K562 (cell line): ENCODE data around the gene CD300LG. TPM values are rescaled to one million over a fixed set of nuclear protein-coding genes. Genes with fewer than 3 reads are reported as not detected.
A peak's percentile ranks its signal among the peaks of the same experiment; 100 is the strongest.

Experiments
- ATAC-seq: fragments of 200-7000 bp; cut with Tn5 transposase; 3 replicates; pipeline ENCODE4 v1.9.1; 2020; ENCODE audit warnings: moderate library complexity
- BruUV-seq: library from RNA; stranded (reverse); fragments of 400-500 nt; replicated peaks from 2 replicates; lab custom pipeline; 2021; lab: Mats Ljungman, UMichigan
- CTCF ChIA-PET: fragments of 300-600 bp; formaldehyde crosslinking; extraction: SDS; loops from one replicate; lab custom pipeline; 2021; ENCODE audit warnings: low intra/inter-chr PET ratio; lab: Yijun Ruan, JAX
- POLR2A ChIA-PET: fragments of 300-600, 350-650 bp; sonication (Branson Sonifier 250); formaldehyde crosslinking; extraction: SDS; loops from one replicate; lab custom pipeline; 2021; ENCODE audit warnings: antibody characterized with exemption, inconsistent platforms; lab: Yijun Ruan, JAX
- DNase-seq, 4 experiments: peaks; one replicate each; pipeline versions ENCODE4 v3.0.0 to v3.0.0-alpha.2; 2011 to 2018; ENCODE audit warnings: low spot score in 3 of 4, mixed read lengths in 3 of 4; ENCODE audit errors: extremely low read depth in 1 of 4
- FAIRE-seq: peaks from 2 replicates; lab custom pipeline; 2011; peaks lifted over from hg19 to GRCh38; lab: Jason Lieb, UNC
- H2AFZ ChIP-seq: 2 replicates; pipeline ENCODE4 v1.6.0; 2011; ENCODE audit warnings: low read depth, low read length, control low read depth, inconsistent platforms
- H3K27ac ChIP-seq: fragments of 200-600 bp; 3 replicates; pipeline ENCODE4 v1.8.0; 2011; ENCODE audit warnings: low read depth, mild to moderate bottlenecking, control low read depth, inconsistent platforms, low read length, moderate library complexity, mixed read lengths; ENCODE audit errors: extremely low read depth
- H3K27me3 ChIP-seq, 2 experiments: fragments of 300-600 bp in 1 of 2; 2 replicates in 1 of 2; 3 replicates in 1 of 2; pipeline versions ENCODE4 v1.6.0 to v1.8.0; 2011; ENCODE audit warnings: inconsistent platforms in 2 of 2, low read length in 2 of 2, mild to moderate bottlenecking in 1 of 2, mixed read lengths in 1 of 2, moderate library complexity in 1 of 2; ENCODE audit not compliant: control insufficient read depth in 2 of 2, insufficient read depth in 2 of 2
- H3K36me3 ChIP-seq: fragments of 300-600 bp; 3 replicates; pipeline ENCODE4 v1.8.0; 2011; ENCODE audit warnings: mild to moderate bottlenecking, low read length, inconsistent platforms; ENCODE audit not compliant: control insufficient read depth, insufficient read depth
- H3K4me1 ChIP-seq, 2 experiments: fragments of 200-600 bp in 1 of 2; replicated peaks in 1 of 2; 2 replicates in 1 of 2; 3 replicates in 1 of 2; pipeline versions ENCODE4 v1.5.1 to v1.8.0; 2011; ENCODE audit warnings: inconsistent platforms in 2 of 2, low read length in 2 of 2, mild to moderate bottlenecking in 1 of 2, mixed read lengths in 1 of 2, moderate library complexity in 1 of 2; ENCODE audit not compliant: control insufficient read depth in 2 of 2, insufficient read depth in 2 of 2
- H3K4me2 ChIP-seq: 2 replicates; pipeline ENCODE4 v1.6.1; 2011; ENCODE audit warnings: low read length, control low read depth, inconsistent platforms, mixed read lengths; ENCODE audit not compliant: insufficient read depth
- H3K4me3 ChIP-seq: fragments of 200-600 bp; sonication (generic), shearing (Covaris generic); 2 replicates; pipeline ENCODE4 v1.5.1; 2016; ENCODE audit warnings: control low read depth, inconsistent platforms
- H3K79me2 ChIP-seq: fragments of 200-600 bp; 3 replicates; pipeline ENCODE4 v1.8.0; 2011; ENCODE audit warnings: low read length, inconsistent platforms; ENCODE audit not compliant: control insufficient read depth, insufficient read depth
- H3K9ac ChIP-seq, 2 experiments: 2 replicates each; pipeline versions ENCODE4 v1.6.0 to v1.6.1; 2011; ENCODE audit warnings: low read depth in 2 of 2, low read length in 2 of 2, control low read depth in 1 of 2, inconsistent platforms in 1 of 2, mild to moderate bottlenecking in 1 of 2, mixed read lengths in 1 of 2; ENCODE audit not compliant: insufficient read depth in 1 of 2
- H3K9me1 ChIP-seq: one replicate; pipeline ENCODE4 v1.6.0; 2011; ENCODE audit warnings: inconsistent platforms, mild to moderate bottlenecking, low read length, moderate library complexity; ENCODE audit not compliant: control insufficient read depth, insufficient read depth
- H3K9me3 ChIP-seq: replicated peaks from 2 replicates; pipeline ENCODE4 v1.5.1; 2011; ENCODE audit warnings: low read depth, low read length, inconsistent platforms; ENCODE audit not compliant: control insufficient read depth, insufficient read depth
- H4K20me1 ChIP-seq: replicated peaks from 2 replicates; pipeline ENCODE4 v1.6.1; 2011; ENCODE audit warnings: low read length, inconsistent platforms, mixed read lengths; ENCODE audit not compliant: control insufficient read depth, insufficient read depth
- RFX1 ChIP-seq: fragments of 450-650 bp; IDR thresholded peaks from 2 replicates; pipeline ENCODE4 v1.6.1; 2016; ENCODE audit warnings: mild to moderate bottlenecking, moderate library complexity
- WGBS: fragments of 100-300 bp; shearing (Covaris generic); methylation state at CpG from one replicate; pipeline ENCODE4 v1.1.6; 2016; ENCODE audit warnings: low coverage, mixed read lengths; ENCODE audit not compliant: insufficient coverage; ENCODE audit errors: missing lambda C conversion rate; 5-methylcytosine and 5-hydroxymethylcytosine counted together
- in situ Hi-C: fragments of 300-500 bp; cut with MboI; formaldehyde crosslinking; loops from 4 replicates; pipeline ENCODE4 v1.15.0; 2018; ENCODE audit warnings: inconsistent platforms, mixed read lengths
- intact Hi-C: fragments of 100-400 bp; cut with micrococcal nuclease; formaldehyde crosslinking; loops from 2 replicates; pipeline ENCODE4 v1.14.2; 2022
- polyA plus RNA-seq, 8 experiments: library from polyadenylated mRNA; depleted of rRNA in 4 of 8; stranded (reverse) in 5 of 8; unstranded in 3 of 8; fragments of >200 nt; fragmentation: Nextera tagmentation in 2 of 8; fragmentation: Illumina TruSeq in 1 of 8; extraction: Ambion mirVana in 2 of 8; extraction: Trizol in 1 of 8; gene quantifications; 2 replicates each; pipeline versions ENCODE4 v1.2.1 to v1.2.3, GENCODE V29; 2011 to 2014; ENCODE audit warnings: inconsistent platforms in 1 of 8, missing spikeins in 1 of 8
- total RNA-seq, 7 experiments: library from RNA; depleted of rRNA in 6 of 7; stranded (reverse); fragments of >200 nt in 6 of 7; fragmentation: Illumina TruSeq in 2 of 7; extraction: Trizol in 2 of 7; gene quantifications; 2 replicates each; pipeline versions ENCODE4 v1.2.1 to v1.2.3, GENCODE V29; 2011 to 2021; ENCODE audit warnings: low replicate concordance in 1 of 7
- TF ChIP-seq, protein P1 (sequence below): fragments of 200-800 bp; sonication (Bioruptor generic); IDR thresholded peaks from 2 replicates; pipeline ENCODE4 v1.6.1; 2017; ENCODE audit warnings: missing genetic modification characterization, missing compliant biosample characterization

Gene CD300LG
- total and polyA plus RNA-seq, 9 of the 15 experiments (the other 6 are each of a cell fraction or from before 2014, with no cell fraction given) = not detected

GRCh38 chr17:43905400-43905984, 58.5 kb downstream of the CD300LG start:
- Histone ChIP-seq H3K9ac (no peak overlapping the region), H3K27ac (no peak overlapping the region), H3K4me1 (peaks cover 4 to 29% of the 10 kb centered on the region in 2 experiments; a peak in 4 of 5 replicates), H3K79me2 (no peaks in the 10 kb centered on the region), H3K9me3 (no peaks in the 10 kb centered on the region), H3K4me2 (no peak overlapping the region), H4K20me1 (peaks cover 9% of the 10 kb centered on the region; the same call in 1 of the 2 replicates), H3K27me3 (peaks cover 27 to 49% of the 10 kb centered on the region in 2 experiments), H2AFZ (no peak overlapping the region), H3K4me3 (no peak overlapping the region), H3K36me3 (no peaks in the 10 kb centered on the region), H3K9me1 (peaks cover 4% of the 10 kb centered on the region)
- intact Hi-C loops (no loop called here), in situ Hi-C loops (no loop called here)
- CTCF ChIA-PET = interaction anchor here (0.7 kb wide), 1 partner anchor 237 kb away, joined by 4 read pairs; no protein-coding TSS in a partner anchor
- DNase-seq (no peak), FAIRE-seq (no peak), ATAC-seq (no peak)
- no TSS peak for BruUV-seq
- 0% methylated on average over 3 of the region's 3 CpGs for WGBS
- TF ChIP-seq RFX1 = peak; percentile 76
- TF ChIP-seq, protein P1, sequence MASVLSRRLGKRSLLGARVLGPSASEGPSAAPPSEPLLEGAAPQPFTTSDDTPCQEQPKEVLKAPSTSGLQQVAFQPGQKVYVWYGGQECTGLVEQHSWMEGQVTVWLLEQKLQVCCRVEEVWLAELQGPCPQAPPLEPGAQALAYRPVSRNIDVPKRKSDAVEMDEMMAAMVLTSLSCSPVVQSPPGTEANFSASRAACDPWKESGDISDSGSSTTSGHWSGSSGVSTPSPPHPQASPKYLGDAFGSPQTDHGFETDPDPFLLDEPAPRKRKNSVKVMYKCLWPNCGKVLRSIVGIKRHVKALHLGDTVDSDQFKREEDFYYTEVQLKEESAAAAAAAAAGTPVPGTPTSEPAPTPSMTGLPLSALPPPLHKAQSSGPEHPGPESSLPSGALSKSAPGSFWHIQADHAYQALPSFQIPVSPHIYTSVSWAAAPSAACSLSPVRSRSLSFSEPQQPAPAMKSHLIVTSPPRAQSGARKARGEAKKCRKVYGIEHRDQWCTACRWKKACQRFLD (CRISPR knock-in tag) = no peak
- POLR2A ChIA-PET = no interaction called here
